Stomach (tissue), 4 donors: ENCODE measurements around the gene NINL.

Experiments used
- CTCF ChIP-seq, 7 experiments: fragments of 450-650 bp in 4 of 7; fragments of 200-600 bp in 3 of 7; sonication (generic) in 3 of 7; IDR thresholded peaks; one replicate each; pipeline ENCODE4 v1.5.1; 2016 to 2019; ENCODE audit warnings: antibody characterized with exemption in 7 of 7, control low read depth in 2 of 7, mild to moderate bottlenecking in 1 of 7
- EP300 ChIP-seq: sonication (generic); formaldehyde crosslinking; IDR thresholded peaks from one replicate; pipeline ENCODE4 v1.6.1; 2017; ENCODE audit warnings: antibody characterized with exemption
- POLR2A ChIP-seq, 4 donors: fragments of 450-650 bp; IDR thresholded peaks; one replicate each; pipeline ENCODE4 v1.6.1; 2016; ENCODE audit warnings: antibody characterized with exemption in 4 of 4, control low read depth in 2 of 4, mild to moderate bottlenecking in 1 of 4, moderate library complexity in 1 of 4
- POLR2AphosphoS5 ChIP-seq, 3 donors: sonication (generic); formaldehyde crosslinking; IDR thresholded peaks; one replicate each; pipeline ENCODE4 v1.6.1; 2016; ENCODE audit warnings: antibody characterized with exemption in 3 of 3

- no peak for TF ChIP-seq CTCF (IDR thresholded peaks at IDR 0.05)
- TF ChIP-seq EP300, result no peak
- no peak for TF ChIP-seq POLR2AphosphoS5 (IDR thresholded peaks at IDR 0.05)
- no peak for TF ChIP-seq POLR2A (IDR thresholded peaks at IDR 0.05)
These were observed 6.1 kb downstream of the NINL start for GRCh38 chr20:25579081-25579770.
